GM21447 (cell line): ENCODE measurements around the gene CHI3L1.

ENCODE experiments used
- ATAC-seq: cut with Tn5 transposase; IDR thresholded peaks from one replicate; pipeline ENCODE4 v1.9.1; 2021; ENCODE audit not compliant: unreplicated experiment

CHI3L1 gene

DNA sequence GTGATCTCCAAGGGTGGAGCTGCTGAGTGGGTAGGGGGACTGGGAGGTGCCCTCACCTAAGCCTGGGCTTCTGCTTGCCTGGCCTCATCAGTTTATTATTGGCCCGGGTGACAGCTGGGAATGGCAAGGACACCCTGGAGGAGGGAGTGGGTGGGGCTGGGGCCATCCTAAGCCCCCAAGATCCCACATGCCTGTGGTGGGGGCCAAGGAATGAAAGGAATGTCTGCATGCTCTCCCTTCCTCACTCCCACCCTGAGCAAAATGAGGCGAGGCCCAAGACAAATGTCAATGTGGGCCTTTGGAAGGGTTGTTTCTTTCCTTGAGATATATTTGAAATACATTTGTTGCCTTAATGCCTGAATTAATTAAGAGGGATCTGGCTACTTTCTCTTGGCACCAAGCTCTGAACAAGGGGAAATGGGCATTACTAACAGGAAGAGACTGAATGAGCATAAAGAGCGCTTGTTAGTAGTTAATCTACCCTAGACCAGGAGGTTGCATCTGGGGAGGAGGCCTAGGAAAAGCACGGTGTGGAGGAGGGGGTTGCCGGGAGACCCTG, 19.7 kb upstream of the CHI3L1 start:
- ATAC-seq: no peak

DNA sequence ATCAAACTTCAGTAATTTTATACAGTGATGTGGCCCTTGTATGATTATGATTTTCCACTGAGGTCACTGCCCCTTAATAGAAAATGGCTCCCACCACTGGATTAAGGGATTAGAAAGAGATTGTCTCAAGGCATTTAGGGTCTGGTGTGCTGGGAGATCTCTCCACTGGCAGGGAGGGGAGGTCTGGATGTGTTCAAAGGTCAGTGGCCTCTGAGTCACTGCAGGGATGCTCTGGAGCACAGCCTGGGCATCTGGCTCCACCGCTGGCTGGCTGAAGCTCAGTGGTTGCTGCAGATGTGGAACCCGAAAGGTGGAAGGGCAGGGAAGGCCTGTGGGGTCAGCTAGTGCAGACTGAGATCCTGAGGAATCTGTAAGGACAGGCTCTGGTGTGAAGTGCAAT, 18.3 kb upstream of the CHI3L1 start:
- ATAC-seq: no peak

DNA sequence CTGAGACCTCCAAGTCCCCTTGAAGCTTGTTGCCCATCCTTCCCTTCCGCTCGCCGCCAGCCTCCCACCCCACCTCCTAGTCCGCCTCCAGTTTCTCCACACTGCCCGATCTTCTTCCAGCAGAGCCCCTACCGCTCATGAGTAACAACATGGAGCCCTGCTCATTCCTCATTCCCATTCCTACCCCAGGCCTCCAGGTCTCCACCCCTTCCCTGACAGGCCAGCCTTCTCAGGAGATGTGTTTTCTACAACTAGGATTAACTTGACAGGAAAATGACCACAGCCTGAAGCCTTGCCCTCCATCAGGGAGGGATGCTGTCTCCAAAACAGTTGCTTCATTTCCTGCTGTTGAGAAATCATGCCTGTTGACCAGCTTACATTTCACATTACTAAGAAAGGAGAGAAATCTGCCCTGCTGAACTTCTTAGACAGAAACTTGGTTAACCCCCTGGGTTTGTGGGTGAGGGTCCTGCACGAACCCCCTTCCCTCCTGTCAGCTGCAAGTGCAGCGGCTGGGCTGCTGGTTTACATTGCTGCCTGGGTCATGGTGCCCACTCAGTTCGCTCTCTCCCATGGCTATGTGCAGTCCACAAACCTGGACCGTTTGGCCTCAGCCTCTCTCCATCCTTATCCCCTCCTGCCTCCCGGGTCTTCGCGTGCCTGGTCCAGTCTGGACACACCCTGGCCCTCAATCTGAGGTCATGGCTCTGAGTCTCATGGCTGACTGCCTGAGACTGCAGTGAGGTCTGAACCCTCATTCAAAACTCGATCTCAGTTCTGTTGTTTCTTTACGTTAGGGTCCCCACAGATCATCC, 16.1 kb upstream of the CHI3L1 start:
- no peak for ATAC-seq

DNA sequence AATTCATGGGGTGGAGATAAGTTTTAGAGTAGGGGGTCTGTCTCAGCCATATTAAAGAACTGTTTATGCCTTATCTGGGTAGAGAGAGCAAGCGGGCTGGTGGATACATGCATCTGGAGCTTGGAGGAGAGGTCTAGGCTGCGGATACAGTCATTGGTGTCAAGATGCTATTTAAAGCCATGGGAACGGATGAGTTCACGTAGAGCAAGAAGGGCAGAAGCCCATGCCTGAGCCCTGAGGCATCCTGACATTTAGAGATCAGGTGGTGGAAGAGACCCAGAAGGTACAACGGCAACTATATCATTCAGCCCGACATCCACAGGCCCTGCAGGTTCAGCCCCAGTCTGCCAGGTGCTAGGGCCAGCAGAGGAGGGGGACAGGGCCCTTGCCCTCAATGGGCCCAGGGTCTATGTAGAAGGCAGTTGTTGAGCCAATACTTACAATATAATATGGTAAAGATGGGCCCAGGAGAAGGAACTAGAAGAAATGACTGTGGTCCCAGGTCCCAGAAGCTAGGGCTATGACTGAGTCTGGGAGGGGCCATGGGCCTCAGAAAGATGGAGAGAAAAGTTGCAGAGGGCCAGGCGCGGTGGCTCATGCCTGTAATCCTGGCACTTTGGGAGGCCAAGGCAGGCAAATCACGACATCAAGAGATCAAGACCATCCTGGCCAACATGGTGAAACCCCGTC, 15.2 kb upstream of the CHI3L1 start:
- no peak for ATAC-seq

DNA sequence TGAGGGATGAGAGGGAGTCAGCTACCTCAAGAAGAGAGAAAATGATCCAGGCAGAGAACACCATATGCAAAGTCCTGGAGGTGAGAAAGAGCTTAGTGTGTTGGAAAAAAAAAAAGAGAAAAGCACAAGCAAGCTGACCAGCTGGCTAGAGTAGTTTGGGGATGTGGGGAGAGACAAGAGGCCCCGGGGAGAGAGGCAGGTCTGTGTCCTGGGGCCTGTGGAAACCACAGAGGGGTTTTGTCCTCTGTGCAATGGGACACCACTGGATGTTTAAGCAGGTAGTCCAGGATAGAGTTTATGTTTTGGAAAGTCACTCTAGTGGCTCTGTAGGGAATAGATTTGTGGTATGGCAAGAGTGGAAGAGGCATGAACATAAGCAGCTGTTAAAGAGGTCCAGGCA, 14.4 kb upstream of the CHI3L1 start:
- ATAC-seq: no peak

DNA sequence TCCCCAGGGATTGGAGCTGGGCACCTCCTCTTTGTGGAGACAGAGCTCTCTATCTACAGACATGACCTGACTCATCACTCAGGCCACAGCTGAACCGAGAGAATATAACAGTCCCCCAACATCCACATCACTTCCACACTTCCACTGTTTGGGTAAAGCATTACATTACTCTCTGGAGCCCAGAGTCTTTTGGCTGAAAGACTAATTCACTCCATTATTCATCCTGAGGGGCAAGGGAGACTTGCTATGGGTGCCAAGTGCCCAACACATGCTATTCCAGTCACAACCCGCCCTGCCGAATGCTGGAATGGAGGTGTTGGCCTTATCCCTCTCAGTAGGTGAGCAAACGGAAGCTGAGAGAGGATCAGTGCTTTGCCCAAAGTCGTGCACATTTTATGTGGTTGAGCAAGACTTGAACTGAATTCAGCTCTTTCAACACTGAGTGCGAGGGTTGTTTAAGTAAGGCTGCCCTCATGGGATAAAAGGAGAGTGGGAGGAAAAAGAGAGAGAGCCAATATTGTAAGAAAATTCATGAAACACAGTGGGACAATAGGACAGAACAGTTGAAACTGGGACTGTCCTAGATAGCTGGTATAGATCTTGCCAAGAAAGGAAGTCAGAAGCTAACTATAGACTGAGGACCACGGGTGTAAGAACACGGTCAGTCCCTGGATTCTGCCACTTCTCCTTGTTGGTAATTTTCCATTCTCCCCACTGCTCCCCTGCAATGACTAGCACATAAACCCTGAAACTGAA, 13.5 kb upstream of the CHI3L1 start:
- ATAC-seq: no peak

DNA sequence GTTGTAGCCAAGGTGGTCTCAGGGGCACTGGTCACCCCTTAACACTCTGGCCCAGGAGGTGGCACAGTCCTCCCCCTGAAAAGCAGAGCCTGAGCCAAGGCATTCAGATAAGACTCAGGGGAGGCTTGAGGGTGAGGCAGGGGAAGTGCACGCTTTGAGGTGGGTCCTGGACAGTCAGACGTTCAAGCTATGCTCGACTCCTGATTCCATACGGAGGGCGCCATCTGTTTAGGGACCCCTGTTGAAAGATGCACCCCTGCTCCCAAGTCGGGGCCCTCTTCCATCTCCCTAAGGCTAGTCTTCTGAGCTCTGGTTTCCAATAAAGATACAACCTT, 12.9 kb upstream of the CHI3L1 start:
- no peak for ATAC-seq

DNA sequence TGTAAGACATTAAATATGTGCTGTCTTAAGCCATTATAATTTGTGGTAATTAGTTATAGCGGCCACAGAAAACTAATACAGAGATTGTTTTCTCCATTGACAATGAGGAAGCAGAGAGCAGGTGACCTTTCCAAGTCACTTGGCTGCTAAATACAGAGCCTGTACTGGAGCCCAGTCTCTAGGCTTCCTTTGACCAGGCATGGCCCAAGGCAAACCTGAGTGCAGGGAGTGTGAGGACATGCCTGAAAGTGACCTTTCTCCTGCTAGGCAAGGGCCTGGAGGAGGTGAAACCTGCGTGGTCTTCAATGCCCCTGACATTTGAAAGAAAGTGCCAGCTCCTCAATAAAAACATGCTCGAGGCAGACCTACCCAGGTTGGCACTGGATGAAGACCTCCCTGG, 12.5 kb upstream of the CHI3L1 start:
- no peak for ATAC-seq

DNA sequence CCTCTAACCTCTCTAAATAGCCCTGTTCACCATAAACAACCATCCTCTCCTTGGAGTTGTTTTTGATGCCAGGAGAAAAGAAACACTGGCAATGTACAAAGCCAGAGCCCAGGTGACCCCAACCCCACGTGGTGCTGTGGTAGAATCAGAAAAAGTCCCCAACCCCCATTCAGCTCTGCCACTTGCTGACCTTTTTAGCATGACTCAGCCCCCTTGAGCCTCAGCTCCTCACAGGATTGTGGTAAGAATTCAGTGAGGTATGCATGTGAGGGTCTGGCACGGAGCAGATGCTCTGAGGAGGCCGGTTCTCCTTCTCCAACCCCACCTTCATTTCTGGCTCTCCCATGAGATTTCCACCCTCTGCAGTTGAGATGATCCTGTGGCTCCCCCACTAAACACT, 11.1 kb upstream of the CHI3L1 start:
- no peak for ATAC-seq

DNA sequence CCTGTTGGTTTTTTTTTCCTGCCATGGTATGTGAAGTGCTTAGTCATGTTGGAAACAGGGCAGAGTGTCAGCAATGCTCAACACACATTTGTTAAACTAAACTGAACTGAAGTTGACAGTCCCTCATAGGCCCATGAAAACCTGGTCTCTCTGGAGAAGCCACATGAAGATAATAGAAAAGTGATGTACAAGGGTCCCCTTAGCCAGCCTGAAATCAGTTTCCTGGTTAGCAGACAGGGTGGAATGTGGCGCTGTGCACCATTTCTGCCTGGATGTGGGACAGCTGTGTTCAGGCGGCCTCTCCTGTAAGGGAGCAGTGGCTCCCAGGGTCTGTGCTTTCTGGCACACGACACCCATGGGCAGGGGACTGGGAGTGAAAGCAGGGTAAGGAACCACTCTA, 9.9 kb upstream of the CHI3L1 start:
- no peak for ATAC-seq

DNA sequence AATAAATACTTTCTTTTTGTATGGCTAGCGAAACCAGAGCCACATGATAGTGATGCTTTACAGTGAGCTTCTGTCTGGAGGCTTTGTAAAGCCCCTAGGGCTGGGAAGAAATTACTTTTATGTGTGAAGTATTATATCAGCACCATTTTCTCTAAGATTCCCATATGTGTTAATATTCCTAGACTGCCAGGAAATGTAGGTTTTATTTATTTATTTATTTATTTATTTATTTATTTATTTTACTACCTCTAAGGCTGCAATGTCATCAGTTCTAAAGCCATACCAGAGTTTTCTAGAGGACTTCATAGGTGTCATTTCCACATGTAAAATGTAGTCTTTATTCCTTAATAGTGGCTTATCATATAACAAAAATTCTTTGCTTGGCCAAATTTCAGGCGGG, 4.4 kb upstream of the CHI3L1 start:
- no peak for ATAC-seq

DNA sequence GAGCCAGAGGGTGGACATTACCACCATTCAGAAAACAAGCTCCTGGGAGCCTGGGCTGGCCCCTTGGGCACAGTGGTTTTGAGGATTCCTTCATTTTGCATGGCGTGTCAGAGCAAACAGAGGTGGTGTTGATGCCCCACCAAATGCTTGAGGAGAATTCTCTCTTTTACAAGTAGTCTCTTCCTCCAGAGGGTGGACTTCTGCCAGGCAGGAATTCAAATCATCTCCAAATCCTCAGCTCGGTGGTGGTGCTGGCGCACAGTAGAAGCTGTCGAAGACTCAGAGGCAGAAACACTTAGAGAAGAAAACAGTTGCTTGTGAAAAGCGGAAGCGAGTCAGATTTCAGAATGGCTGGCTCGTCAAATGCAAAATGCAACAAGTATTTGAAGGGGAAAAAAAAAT, 3.4 kb upstream of the CHI3L1 start:
- no peak for ATAC-seq

DNA sequence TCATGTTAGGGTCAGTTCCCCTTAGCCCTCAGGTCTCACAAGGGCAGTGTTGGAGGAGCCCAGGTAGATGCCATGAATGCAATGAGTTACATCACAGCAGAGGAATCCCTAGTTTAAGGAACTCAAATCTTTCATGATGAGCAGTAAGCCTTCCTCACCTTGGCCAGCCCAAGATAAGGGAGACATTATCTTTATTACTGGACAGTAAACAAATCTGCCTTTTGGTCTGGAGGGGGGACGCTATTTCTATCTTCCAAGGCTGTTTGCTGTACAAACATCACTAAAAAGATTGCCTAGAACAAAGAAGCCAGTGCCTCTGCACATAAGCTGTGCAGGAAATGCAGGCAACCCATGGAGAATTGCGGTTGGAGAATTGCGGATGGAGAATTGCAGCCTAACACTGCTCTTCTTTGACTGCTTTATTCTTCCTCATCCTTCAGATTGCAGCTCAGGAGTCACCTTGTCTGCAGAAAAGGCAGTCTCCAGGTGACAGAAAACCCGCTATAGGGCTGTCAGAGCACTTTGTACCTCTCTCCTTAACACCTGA, 2.3 kb upstream of the CHI3L1 start:
- ATAC-seq: no peak

DNA sequence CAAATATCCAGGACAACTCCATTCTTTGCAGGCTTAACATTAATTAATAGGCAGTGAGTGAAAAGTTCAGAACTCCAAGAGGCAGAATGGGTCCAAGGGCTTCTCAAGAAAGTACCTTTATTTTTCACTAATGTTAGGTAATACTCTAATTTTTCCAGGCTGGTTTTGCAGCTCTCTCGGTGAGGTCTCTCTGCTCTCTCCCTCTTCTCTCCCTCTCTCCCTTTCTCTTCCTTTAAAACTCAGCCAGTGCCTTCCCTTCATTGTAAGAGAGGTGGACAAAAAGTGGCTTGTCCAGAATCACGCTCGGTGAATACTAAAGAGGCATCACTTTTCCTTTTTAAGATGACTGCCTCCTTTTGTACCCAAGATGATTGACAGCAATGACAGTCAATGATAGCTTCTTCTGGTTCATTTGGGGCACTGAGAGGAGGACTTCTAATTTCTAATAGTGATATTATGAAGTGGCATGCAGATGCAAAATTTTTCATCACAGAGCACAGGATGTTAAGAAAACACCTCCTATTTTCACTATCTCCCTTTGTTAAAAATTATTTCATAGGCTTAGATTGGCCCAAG, 1.3 kb upstream of the CHI3L1 start:
- no peak for ATAC-seq

DNA sequence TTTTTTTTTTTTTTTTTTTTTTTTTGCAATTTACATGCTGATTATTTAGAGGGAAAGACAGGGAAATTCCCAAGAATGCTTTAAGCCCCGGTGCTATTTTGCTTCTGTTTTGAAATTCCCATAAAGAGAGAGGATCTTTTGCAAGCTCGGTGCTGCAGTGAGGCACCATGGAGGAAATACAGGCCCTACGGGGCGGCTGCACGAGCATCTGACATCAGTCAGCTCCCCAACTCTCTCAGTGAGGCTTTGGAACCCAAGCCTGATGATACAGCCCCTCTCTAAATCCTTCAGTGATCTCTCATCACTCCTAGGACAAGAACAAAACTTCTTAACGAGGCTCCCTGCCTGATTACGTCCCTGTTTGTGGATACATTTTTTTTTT, 791 bp upstream of the CHI3L1 start:
- no peak for ATAC-seq

DNA sequence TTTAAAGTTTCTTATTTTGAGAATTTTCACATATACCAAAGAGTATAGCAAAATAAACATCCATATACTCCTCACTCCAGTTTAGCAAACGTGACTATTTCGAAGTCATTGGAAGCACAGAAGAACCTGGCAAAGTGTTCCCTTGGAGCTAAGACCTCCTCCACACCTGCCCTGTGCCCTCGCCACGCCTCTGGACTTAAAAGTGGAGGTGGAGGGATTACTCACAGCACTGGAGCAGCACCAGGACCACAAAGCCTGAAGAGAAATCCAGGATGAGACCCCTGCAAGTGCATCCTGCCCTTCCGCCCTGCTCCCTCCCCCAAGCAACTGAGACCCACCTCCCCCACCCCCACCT, 436 bp downstream of the CHI3L1 start:
- no peak for ATAC-seq

DNA sequence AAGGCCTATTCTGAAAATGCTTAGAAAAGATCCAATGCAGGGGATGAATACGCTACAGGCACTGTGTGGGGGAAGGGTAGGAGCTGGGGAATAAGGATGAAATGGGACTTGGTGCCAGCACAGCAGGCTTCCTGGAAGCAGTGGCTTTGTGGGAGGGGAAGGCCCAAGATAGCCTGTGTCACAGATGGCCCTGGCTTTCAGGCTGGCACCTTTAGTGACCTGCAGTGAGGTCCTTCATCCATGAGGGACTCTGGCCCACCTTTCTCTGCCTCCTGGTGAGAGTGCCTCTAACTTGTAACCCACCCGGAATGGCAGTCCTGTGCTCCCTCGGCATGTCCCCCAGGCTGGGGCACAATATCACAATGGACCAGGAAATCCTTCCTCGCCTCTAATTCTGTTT, 919 bp downstream of the CHI3L1 start:
- no peak for ATAC-seq

DNA sequence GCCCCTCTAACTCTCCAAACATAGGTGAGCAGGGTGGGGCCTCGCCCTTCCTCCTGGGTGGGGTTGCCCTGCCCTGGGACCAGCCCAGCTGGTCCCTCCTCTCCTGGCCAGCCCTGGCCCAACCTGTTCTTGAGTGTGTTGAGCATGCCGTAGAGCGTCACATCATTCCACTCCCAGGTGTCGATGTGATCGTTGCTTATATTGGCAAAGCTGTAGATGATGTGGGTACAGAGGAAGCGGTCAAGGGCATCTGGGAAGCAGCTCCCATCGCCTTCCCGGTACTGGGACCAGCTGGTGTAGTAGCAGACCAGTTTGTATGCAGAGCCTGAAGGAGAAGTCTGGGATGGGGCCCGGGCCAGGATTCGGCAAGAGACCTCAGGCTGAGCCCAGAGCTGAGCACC, 1.4 kb downstream of the CHI3L1 start:
- no peak for ATAC-seq

DNA sequence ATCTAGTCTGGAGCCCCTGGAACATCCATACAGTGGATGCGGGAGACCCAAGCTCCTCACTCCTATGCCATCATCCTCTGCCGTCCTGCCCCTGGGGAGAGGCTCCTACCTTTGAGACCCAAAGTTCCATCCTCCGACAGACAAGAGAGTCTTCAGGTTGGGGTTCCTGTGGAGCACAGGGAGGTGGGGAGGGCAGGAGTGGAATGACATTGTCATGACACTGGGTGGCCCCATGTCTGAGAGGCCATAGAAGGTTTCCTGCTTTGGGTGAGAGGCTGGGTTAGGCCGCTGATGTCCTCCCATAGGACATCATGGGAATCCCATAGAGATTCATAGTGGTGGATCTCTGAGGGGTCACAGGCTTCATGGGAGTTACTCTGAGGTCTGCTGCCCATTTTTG, 2.0 kb downstream of the CHI3L1 start:
- ATAC-seq: no peak

DNA sequence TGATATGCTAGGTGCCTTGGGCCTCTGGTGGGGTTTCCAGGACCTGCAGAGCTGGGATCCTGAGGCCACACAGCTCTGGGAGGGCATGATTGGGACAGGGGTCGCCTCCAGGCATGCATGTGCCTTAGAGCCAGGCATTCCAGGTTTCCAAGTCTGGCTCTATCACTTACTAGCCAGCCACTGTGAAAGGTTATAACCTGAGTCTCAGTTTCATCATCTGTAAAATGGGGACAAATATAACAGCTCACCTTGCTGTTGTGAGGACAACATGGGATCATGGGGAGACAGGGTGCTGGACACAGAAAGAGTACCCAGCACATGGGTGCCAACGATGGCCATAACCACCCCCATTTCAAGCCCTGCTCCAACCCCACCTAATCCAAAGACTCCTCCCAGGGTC, 2.7 kb downstream of the CHI3L1 start:
- no peak for ATAC-seq

DNA sequence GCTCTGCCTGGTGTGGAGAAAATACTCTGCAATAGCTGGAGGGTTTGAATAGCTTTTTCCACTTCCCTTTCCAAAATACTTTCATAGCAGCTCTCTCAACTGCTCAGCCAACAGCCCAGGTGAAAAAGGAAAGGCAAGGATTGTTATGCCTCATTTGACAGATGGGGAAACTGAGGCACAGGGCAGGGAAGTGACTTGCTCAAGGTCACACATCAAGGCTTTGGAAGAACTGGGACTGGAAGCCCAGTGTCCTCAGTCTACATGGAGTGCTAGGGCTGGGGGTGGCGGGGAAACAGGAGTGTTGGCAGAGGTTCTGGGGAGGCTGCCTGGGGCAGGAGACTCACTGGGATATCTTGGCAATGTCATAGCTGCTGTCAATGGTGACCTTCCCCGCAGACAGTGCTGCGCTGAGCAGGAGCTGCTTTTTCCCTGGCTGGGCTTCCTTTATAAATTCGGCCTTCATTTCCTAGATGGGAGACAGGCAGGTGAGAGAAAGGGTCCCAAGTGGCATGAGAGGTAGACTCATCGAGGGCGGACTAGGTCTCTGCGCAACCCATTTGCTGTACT, 4.0 kb downstream of the CHI3L1 start:
- no peak for ATAC-seq
